ENCODE measurements around the gene FSD1L.
A peak's percentile ranks its signal among the peaks of the same experiment; 100 is the strongest.

Gene FSD1L

DNA sequence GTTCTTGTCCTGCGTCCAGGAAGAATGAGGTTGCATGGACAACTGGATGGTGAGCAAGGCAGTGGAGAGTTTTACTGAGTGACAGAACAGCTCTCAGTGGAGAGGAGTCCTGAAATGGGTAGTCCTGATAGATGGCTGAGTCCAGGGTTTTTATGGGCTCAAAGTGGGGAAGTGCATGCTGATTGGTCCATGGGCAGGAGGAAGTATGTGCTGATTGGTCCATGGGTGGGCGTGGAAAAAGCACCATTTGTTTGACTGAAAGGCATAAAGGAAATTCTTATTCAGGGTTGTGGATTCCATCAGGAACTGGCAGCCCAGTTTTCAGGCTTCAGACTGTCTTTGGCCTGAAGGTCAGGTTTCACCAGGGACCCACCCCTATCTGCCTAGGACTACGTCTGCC lies 10.6 kb downstream of the FSD1L start:
- ChIA-PET POLR2A (no interaction called here), CTCF (no interaction called here)
- H3K27ac ChIP-seq (ENCODE audit: extremely low read depth, low read depth, low read length), result no peak overlapping the region
- TF ChIP-seq, protein P1, sequence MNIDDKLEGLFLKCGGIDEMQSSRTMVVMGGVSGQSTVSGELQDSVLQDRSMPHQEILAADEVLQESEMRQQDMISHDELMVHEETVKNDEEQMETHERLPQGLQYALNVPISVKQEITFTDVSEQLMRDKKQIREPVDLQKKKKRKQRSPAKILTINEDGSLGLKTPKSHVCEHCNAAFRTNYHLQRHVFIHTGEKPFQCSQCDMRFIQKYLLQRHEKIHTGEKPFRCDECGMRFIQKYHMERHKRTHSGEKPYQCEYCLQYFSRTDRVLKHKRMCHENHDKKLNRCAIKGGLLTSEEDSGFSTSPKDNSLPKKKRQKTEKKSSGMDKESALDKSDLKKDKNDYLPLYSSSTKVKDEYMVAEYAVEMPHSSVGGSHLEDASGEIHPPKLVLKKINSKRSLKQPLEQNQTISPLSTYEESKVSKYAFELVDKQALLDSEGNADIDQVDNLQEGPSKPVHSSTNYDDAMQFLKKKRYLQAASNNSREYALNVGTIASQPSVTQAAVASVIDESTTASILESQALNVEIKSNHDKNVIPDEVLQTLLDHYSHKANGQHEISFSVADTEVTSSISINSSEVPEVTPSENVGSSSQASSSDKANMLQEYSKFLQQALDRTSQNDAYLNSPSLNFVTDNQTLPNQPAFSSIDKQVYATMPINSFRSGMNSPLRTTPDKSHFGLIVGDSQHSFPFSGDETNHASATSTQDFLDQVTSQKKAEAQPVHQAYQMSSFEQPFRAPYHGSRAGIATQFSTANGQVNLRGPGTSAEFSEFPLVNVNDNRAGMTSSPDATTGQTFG (tag by site-specific recombination; IDR thresholded peaks at IDR 0.05; ENCODE audit: borderline replicate concordance), result no peak
- peak; percentile 82 for TF ChIP-seq SETDB1 (IDR thresholded peaks at IDR 0.05; ENCODE audit: insufficient read length, low read length)
- no peak overlapping the region for H3K4me3 ChIP-seq (ENCODE audit: low read depth, low read length)
- H3K4me1 ChIP-seq (ENCODE audit: control insufficient read depth, insufficient read depth, low read length), result no peaks in the 10 kb centered on the region
- peaks cover 0 to 11% of the 10 kb centered on the region in 2 experiments; a peak in 1 of 3 replicates for H3K36me3 ChIP-seq (ENCODE audit: control insufficient read depth in 2 of 2, insufficient read depth in 1 of 2, low read length in 2 of 2)
- no peaks in the 10 kb centered on the region for H3K9me3 ChIP-seq (ENCODE audit: control insufficient read depth, insufficient read depth, low read depth, low read length)

GRCh38 chr9:105459336-105459735 lies 11.5 kb downstream of the FSD1L start:
- no peak overlapping the region for H3K4me3 ChIP-seq (ENCODE audit: low read depth, low read length)
- H3K9me3 ChIP-seq (ENCODE audit: control insufficient read depth, insufficient read depth, low read depth, low read length), result no peaks in the 10 kb centered on the region
- POLR2A ChIA-PET, result interaction anchor here (0.6 kb wide), 1 partner anchor 24 kb away, joined by 3 read pairs; no protein-coding TSS in a partner anchor
- H3K36me3 ChIP-seq (ENCODE audit: control insufficient read depth in 2 of 2, insufficient read depth in 1 of 2, low read length in 2 of 2), result peaks cover 0 to 13% of the 10 kb centered on the region in 2 experiments; a peak in 2 of 3 replicates
- no peaks in the 10 kb centered on the region for H3K4me1 ChIP-seq (ENCODE audit: control insufficient read depth, insufficient read depth, low read length)
- TF ChIP-seq, protein P2, sequence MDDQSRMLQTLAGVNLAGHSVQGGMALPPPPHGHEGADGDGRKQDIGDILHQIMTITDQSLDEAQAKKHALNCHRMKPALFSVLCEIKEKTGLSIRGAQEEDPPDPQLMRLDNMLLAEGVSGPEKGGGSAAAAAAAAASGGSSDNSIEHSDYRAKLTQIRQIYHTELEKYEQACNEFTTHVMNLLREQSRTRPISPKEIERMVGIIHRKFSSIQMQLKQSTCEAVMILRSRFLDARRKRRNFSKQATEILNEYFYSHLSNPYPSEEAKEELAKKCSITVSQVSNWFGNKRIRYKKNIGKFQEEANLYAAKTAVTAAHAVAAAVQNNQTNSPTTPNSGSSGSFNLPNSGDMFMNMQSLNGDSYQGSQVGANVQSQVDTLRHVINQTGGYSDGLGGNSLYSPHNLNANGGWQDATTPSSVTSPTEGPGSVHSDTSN (CRISPR knock-in tag; IDR thresholded peaks at IDR 0.05), result no peak
- TF ChIP-seq ZNF654 (tag by site-specific recombination; IDR thresholded peaks at IDR 0.05; ENCODE audit: low read depth) (no peak), INSM2 (tag by site-specific recombination; IDR thresholded peaks at IDR 0.05) (no peak), GLIS1 (tag by site-specific recombination; IDR thresholded peaks at IDR 0.05) (no peak), ZNF155 (tag by site-specific recombination; IDR thresholded peaks at IDR 0.05) (no peak), ZNF112 (tag by site-specific recombination; IDR thresholded peaks at IDR 0.05) (no peak), ZNF830 (tag by site-specific recombination; IDR thresholded peaks at IDR 0.05; ENCODE audit: low read depth) (no peak), GLI2 (tag by site-specific recombination; IDR thresholded peaks at IDR 0.05; ENCODE audit: borderline replicate concordance, low read depth) (no peak), ZNF24 (tag by site-specific recombination; IDR thresholded peaks at IDR 0.05) (no peak), SCRT1 (tag by site-specific recombination; IDR thresholded peaks at IDR 0.05; ENCODE audit: borderline replicate concordance) (no peak), ZNF513 (tag by site-specific recombination; IDR thresholded peaks at IDR 0.05) (no peak), ZNF510 (tag by site-specific recombination; IDR thresholded peaks at IDR 0.05; ENCODE audit: insufficient replicate concordance) (no peak), KLF17 (tag by site-specific recombination; IDR thresholded peaks at IDR 0.05) (no peak), ZNF394 (tag by site-specific recombination; IDR thresholded peaks at IDR 0.05; ENCODE audit: borderline replicate concordance) (no peak), ZNF529 (tag by site-specific recombination; IDR thresholded peaks at IDR 0.05; ENCODE audit: insufficient replicate concordance) (no peak), ZIC2 (tag by site-specific recombination; IDR thresholded peaks at IDR 0.05) (no peak), TRIM28 (IDR thresholded peaks at IDR 0.05; ENCODE audit: borderline replicate concordance, low read length) (no peak)
- TF ChIP-seq, protein P3, sequence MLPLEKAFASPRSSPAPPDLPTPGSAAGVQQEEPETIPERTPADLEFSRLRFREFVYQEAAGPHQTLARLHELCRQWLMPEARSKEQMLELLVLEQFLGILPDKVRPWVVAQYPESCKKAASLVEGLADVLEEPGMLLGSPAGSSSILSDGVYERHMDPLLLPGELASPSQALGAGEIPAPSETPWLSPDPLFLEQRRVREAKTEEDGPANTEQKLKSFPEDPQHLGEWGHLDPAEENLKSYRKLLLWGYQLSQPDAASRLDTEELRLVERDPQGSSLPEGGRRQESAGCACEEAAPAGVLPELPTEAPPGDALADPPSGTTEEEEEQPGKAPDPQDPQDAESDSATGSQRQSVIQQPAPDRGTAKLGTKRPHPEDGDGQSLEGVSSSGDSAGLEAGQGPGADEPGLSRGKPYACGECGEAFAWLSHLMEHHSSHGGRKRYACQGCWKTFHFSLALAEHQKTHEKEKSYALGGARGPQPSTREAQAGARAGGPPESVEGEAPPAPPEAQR (tag by site-specific recombination; IDR thresholded peaks at IDR 0.05), result no peak
- TF ChIP-seq, protein P4, sequence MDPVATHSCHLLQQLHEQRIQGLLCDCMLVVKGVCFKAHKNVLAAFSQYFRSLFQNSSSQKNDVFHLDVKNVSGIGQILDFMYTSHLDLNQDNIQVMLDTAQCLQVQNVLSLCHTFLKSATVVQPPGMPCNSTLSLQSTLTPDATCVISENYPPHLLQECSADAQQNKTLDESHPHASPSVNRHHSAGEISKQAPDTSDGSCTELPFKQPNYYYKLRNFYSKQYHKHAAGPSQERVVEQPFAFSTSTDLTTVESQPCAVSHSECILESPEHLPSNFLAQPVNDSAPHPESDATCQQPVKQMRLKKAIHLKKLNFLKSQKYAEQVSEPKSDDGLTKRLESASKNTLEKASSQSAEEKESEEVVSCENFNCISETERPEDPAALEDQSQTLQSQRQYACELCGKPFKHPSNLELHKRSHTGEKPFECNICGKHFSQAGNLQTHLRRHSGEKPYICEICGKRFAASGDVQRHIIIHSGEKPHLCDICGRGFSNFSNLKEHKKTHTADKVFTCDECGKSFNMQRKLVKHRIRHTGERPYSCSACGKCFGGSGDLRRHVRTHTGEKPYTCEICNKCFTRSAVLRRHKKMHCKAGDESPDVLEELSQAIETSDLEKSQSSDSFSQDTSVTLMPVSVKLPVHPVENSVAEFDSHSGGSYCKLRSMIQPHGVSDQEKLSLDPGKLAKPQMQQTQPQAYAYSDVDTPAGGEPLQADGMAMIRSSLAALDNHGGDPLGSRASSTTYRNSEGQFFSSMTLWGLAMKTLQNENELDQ (tag by site-specific recombination; IDR thresholded peaks at IDR 0.05; ENCODE audit: low read depth), result no peak
- CTCF ChIA-PET, result interaction anchor here (0.5 kb wide), 1 partner anchor 13 kb away, joined by 3 read pairs; no protein-coding TSS in a partner anchor
- no peak overlapping the region for H3K27ac ChIP-seq (ENCODE audit: extremely low read depth, low read depth, low read length)
